Thoracic aorta (tissue), 2 donors: Measurements from ENCODE around the gene ANO8. TPM values are rescaled to one million over a fixed set of nuclear protein-coding genes. Genes with fewer than 3 reads are reported as not detected.

Experiments used
- ATAC-seq: fragments of 150-250 bp; one replicate; pipeline ENCODE4 v1.8.0; 2017; ENCODE audit warnings: low read depth; ENCODE audit not compliant: insufficient number of reproducible peaks, low FRiP score
- DNase-seq: peaks from one replicate; pipeline ENCODE4 v3.0.0-alpha.2; 2020; ENCODE audit warnings: low spot score
- H3K27ac ChIP-seq, 2 donors: fragments of 200-600 bp; sonication (generic); 1 replicate in 1 of 2; 2 replicates in 1 of 2; pipeline ENCODE4 v1.5.1; 2016; ENCODE audit warnings: mild to moderate bottlenecking in 2 of 2, moderate library complexity in 2 of 2
- H3K27me3 ChIP-seq: fragments of 200-600 bp; sonication (generic); replicated peaks from 2 replicates; pipeline ENCODE4 v1.6.0; 2016; ENCODE audit warnings: mild to moderate bottlenecking; ENCODE audit not compliant: insufficient read depth
- H3K36me3 ChIP-seq: fragments of 200-600 bp; sonication (generic); one replicate; pipeline ENCODE4 v1.5.1; 2016
- H3K4me1 ChIP-seq, 2 donors: fragments of 200-600 bp; sonication (generic); 1 replicate in 1 of 2; 2 replicates in 1 of 2; pipeline versions ENCODE4 v1.5.1 to v1.6.0; 2016; ENCODE audit warnings: low read depth in 2 of 2, mild to moderate bottlenecking in 1 of 2; ENCODE audit not compliant: control insufficient read depth in 1 of 2
- H3K4me3 ChIP-seq: fragments of 200-600 bp; sonication (generic); 2 replicates; pipeline ENCODE4 v1.5.1; 2016; ENCODE audit warnings: mild to moderate bottlenecking
- H3K9me3 ChIP-seq: fragments of 200-600 bp; sonication (generic); 2 replicates; pipeline ENCODE4 v1.5.1; 2016
- CTCF ChIP-seq: fragments of 200-600 bp; sonication (generic); IDR thresholded peaks from one replicate; pipeline ENCODE4 v1.5.1; 2019; ENCODE audit warnings: antibody characterized with exemption
- total RNA-seq, 2 donors: library from RNA; depleted of rRNA; stranded (reverse); fragments of >200 nt; gene quantifications; one replicate each; pipeline versions ENCODE4 v1.1.0 to v1.2.3, GENCODE V29; 2016

ANO8 gene
- total RNA-seq, 2 donors from 2014 or later: 9.5 to 13.4 TPM

- Histone ChIP-seq H3K9me3 (no peaks in the 10 kb centered on the region), H3K36me3 (peaks cover 9% of the 10 kb centered on the region), H3K27ac (no peak overlapping the region), H3K27me3 (no peaks in the 10 kb centered on the region), H3K4me1 (peaks cover 20 to 36% of the 10 kb centered on the region in 2 donors), H3K4me3 (peak overlapping the region; percentile 96)
- ATAC-seq: no peak
- DNase-seq: no peak
- TF ChIP-seq CTCF: no peak
These were observed 3.9 kb upstream of the ANO8 start for GRCh38 chr19:17338433-17339078.

DNA sequence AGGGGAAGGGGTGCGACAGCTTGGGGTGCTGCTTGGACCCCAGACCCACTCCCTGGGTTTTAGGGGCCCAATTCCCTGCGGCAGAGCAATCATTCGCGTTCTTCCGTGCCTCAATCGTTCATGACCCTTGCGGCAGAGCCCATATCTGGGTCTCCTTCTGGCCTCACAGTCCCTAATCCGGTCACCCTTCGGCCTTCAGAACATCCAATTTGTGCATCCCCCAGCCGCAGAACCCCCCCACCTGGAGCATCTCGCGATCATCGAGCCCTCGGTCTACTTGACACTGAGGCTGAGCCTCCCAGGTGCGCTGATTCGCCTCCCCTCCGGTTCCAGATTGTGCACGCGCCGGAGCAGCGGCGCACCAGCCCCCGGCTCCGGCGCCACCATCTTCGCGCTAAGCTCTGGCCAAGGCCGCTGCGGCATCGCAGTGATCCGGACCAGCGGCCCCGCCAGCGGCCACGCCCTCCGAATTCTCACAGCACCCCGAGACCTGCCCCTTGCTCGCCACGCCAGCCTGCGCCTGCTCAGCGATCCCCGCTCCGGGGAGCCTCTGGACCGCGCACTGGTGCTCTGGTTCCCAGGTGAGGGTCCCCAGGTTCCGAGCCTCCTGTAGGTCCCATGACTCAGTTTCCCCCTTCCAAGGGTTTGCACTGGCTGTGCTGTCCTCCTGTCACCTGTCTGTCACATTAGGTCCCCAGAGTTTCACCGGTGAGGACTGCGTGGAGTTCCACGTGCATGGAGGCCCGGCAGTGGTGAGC, 3.2 kb upstream of the ANO8 start:
- Histone ChIP-seq H3K4me1 (peaks cover 20 to 41% of the 10 kb centered on the region in 2 donors), H3K27ac (peak overlapping the region; percentile 3 to 28), H3K4me3 (peak overlapping the region; percentile 96), H3K9me3 (no peaks in the 10 kb centered on the region), H3K36me3 (peaks cover 9% of the 10 kb centered on the region), H3K27me3 (no peaks in the 10 kb centered on the region)
- TF ChIP-seq CTCF: no peak
- ATAC-seq: no peak
- DNase-seq: no peak

DNA sequence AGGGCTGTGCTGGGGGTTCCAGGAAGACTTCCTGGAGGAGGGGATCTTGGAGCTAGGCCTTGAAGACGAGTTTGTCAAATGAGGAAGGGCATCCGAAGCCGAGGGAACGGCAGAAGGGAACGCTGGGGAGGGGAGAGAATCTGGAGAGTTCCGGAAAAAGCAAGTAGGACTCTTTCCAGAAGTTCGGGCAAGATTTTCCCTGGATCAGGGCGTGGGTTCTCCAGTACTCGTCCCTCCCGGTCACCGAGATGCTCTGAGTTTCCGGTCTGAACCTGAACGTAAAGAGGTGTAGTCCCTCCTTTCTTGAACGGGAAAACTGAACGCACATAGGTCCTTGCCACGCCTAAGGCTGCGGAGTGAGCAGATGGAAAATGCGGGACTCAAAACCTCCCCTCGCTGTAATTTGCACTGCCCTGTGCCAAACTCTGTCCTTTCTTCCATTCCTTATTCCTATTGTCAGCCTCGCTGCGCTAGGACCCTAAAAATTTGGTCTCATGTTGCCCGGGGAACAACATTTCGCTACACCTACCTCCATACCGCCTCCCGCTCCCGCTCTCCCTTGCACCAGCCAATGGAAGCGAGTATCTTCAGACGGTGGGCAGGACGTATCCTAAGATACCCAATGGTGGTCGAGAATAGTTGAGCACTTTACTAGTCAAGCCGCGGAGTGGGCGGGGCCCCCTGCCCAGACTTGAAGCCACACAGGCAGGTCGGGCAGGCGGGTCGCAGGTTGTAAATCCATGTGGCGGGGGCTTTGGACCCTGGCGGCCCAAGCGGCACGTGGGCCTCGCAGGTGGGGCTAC, 2.4 kb upstream of the ANO8 start, which contains the start of gene GTPBP3:
TSS of gene GTPBP3 (plus strand) at position 682 of the 803 bp plus-strand sequence. CDS start at position 741, 59 bp downstream.
- TF ChIP-seq CTCF: no peak
- H3K9me3 ChIP-seq: no peaks in the 10 kb centered on the region
- peak; percentile 96 for DNase-seq
- ATAC-seq: peak; percentile 93
- H3K36me3 ChIP-seq: peaks cover 7% of the 10 kb centered on the region
- peak within 1 kb of the TSS; percentile 90 to 97 for H3K27ac ChIP-seq
- no peaks in the 10 kb centered on the region for H3K27me3 ChIP-seq
- peaks cover 20 to 41% of the 10 kb centered on the region in 2 donors for H3K4me1 ChIP-seq
- H3K4me3 ChIP-seq: peak within 1 kb of the TSS; percentile 96

- Histone ChIP-seq H3K4me3 (peak overlapping the region; percentile 97), H3K9me3 (no peaks in the 10 kb centered on the region), H3K4me1 (peaks cover 20 to 41% of the 10 kb centered on the region in 2 donors), H3K27ac (no peak overlapping the region), H3K36me3 (peaks cover 4% of the 10 kb centered on the region), H3K27me3 (no peaks in the 10 kb centered on the region)
- TF ChIP-seq CTCF: no peak
- DNase-seq: no peak
- no peak for ATAC-seq
These were observed 920 bp upstream of the ANO8 start for GRCh38 chr19:17335575-17335974.
